K562 (cell line): Measurements from ENCODE around the gene ZNF284. TPM values are rescaled to one million over a fixed set of nuclear protein-coding genes. Genes with fewer than 3 reads are reported as not detected.

Experiments
- FOXM1 ChIP-seq, 2 experiments: fragments of 450-650 bp in 1 of 2; sonication (generic) in 1 of 2; formaldehyde crosslinking in 1 of 2; IDR thresholded peaks; 2 replicates each; pipeline versions ENCODE4 v1.6.1 to v1.9.0; 2017 to 2022; ENCODE audit warnings: low read depth in 2 of 2, mild to moderate bottlenecking in 2 of 2, missing genetic modification reagents in 1 of 2, moderate library complexity in 1 of 2
- ILF3 ChIP-seq: fragments of 450-650 bp; IDR thresholded peaks from 2 replicates; pipeline ENCODE4 v1.6.1; 2018; ENCODE audit warnings: antibody characterized with exemption, mild to moderate bottlenecking, moderate library complexity, borderline replicate concordance
- MIER1 ChIP-seq: fragments of 450-650 bp; IDR thresholded peaks from 2 replicates; pipeline ENCODE4 v1.6.1; 2016; ENCODE audit warnings: antibody characterized with exemption, mild to moderate bottlenecking, low read depth
- NCOA4 ChIP-seq: fragments of 450-650 bp; IDR thresholded peaks from 2 replicates; pipeline ENCODE4 v1.6.1; 2018; ENCODE audit warnings: mild to moderate bottlenecking; ENCODE audit not compliant: partially characterized antibody
- NFE2L1 ChIP-seq: fragments of 450-650 bp; IDR thresholded peaks from 2 replicates; pipeline ENCODE4 v1.6.1; 2016; ENCODE audit warnings: missing genetic modification characterization, low read depth, mild to moderate bottlenecking, missing compliant biosample characterization, moderate library complexity, borderline replicate concordance
- PHB2 ChIP-seq: fragments of 450-650 bp; IDR thresholded peaks from 2 replicates; pipeline ENCODE4 v1.6.1; 2017; ENCODE audit warnings: low read depth
- RBM14 ChIP-seq: fragments of 200-400 bp; formaldehyde crosslinking; IDR thresholded peaks from 2 replicates; pipeline ENCODE4 v1.6.1; 2018; ENCODE audit warnings: low read depth, mild to moderate bottlenecking, low read length, moderate library complexity, borderline replicate concordance; ENCODE audit not compliant: insufficient read depth
- RCOR1 ChIP-seq, 2 experiments: IDR thresholded peaks; 2 replicates each; pipeline ENCODE4 v1.6.1; 2012; ENCODE audit warnings: low read depth in 2 of 2, low read length in 2 of 2, borderline replicate concordance in 1 of 2, improper control_type of control experiment in 1 of 2
- SREBF2 ChIP-seq: sonication (generic); formaldehyde crosslinking; IDR thresholded peaks from 2 replicates; pipeline ENCODE4 v1.4.0; 2020; ENCODE audit warnings: mild to moderate bottlenecking, missing genetic modification reagents
- TCF3 ChIP-seq: sonication (generic); formaldehyde crosslinking; IDR thresholded peaks from 2 replicates; pipeline ENCODE4 v1.4.0; 2020; ENCODE audit warnings: mild to moderate bottlenecking, missing genetic modification reagents
- ZNF551 ChIP-seq: fragments of 250-450 bp; sonication (Bioruptor Pico); IDR thresholded peaks from 2 replicates; pipeline ENCODE4 v1.5.0; 2021; ENCODE audit warnings: mild to moderate bottlenecking, moderate library complexity
- ZNF589 ChIP-seq: fragments of 200-800 bp; sonication (Bioruptor generic); IDR thresholded peaks from 2 replicates; pipeline ENCODE4 v1.6.1; 2016; ENCODE audit warnings: low read depth, missing genetic modification characterization, missing compliant biosample characterization
- polyA plus RNA-seq, 8 experiments: library from polyadenylated mRNA; depleted of rRNA in 4 of 8; stranded (reverse) in 5 of 8; unstranded in 3 of 8; fragments of >200 nt; fragmentation: Nextera tagmentation in 2 of 8; fragmentation: Illumina TruSeq in 1 of 8; extraction: Ambion mirVana in 2 of 8; extraction: Trizol in 1 of 8; gene quantifications; 2 replicates each; pipeline versions ENCODE4 v1.2.1 to v1.2.3, GENCODE V29; 2011 to 2014; ENCODE audit warnings: inconsistent platforms in 1 of 8, missing spikeins in 1 of 8
- total RNA-seq, 7 experiments: library from RNA; depleted of rRNA in 6 of 7; stranded (reverse); fragments of >200 nt in 6 of 7; fragmentation: Illumina TruSeq in 2 of 7; extraction: Trizol in 2 of 7; gene quantifications; 2 replicates each; pipeline versions ENCODE4 v1.2.1 to v1.2.3, GENCODE V29; 2011 to 2021; ENCODE audit warnings: low replicate concordance in 1 of 7
- TF ChIP-seq, protein P1 (sequence below): sonication (generic); formaldehyde crosslinking; IDR thresholded peaks from 2 replicates; pipeline ENCODE4 v1.8.0; 2022; ENCODE audit warnings: missing genetic modification reagents, mild to moderate bottlenecking, moderate library complexity, borderline replicate concordance
- TF ChIP-seq, protein P2 (sequence below): fragments of 250-450 bp; sonication (Bioruptor Pico); IDR thresholded peaks from 2 replicates; pipeline ENCODE4 v1.5.0; 2020; ENCODE audit warnings: mild to moderate bottlenecking
- TF ChIP-seq, protein P3 (sequence below): fragments of 250-450 bp; sonication (Bioruptor Pico); IDR thresholded peaks from 2 replicates; pipeline ENCODE4 v1.8.0; 2021; ENCODE audit warnings: moderate library complexity, mild to moderate bottlenecking, inconsistent platforms
- TF ChIP-seq, protein P4 (sequence below), 3 experiments: fragments of 200-800 bp in 1 of 3; fragments of 250-450 bp in 1 of 3; fragments of 450-650 bp in 1 of 3; sonication (Bioruptor Pico) in 1 of 3; sonication (Bioruptor generic) in 1 of 3; formaldehyde crosslinking in 1 of 3; IDR thresholded peaks; 2 replicates each; pipeline versions ENCODE4 v1.6.1 to v1.8.0; 2016 to 2022; ENCODE audit warnings: mild to moderate bottlenecking in 2 of 3, missing genetic modification characterization in 2 of 3, missing compliant biosample characterization in 1 of 3, moderate library complexity in 1 of 3
- TF ChIP-seq, protein P5 (sequence below): sonication (generic); formaldehyde crosslinking; IDR thresholded peaks from 2 replicates; pipeline ENCODE4 v1.8.0; 2023; ENCODE audit warnings: mild to moderate bottlenecking, missing genetic modification reagents

ZNF284 gene
- total and polyA plus RNA-seq, 9 of the 15 experiments (the other 6 are each of a cell fraction or from before 2014, with no cell fraction given), result 0.07 to 0.24 (median 0.20) TPM

DNA sequence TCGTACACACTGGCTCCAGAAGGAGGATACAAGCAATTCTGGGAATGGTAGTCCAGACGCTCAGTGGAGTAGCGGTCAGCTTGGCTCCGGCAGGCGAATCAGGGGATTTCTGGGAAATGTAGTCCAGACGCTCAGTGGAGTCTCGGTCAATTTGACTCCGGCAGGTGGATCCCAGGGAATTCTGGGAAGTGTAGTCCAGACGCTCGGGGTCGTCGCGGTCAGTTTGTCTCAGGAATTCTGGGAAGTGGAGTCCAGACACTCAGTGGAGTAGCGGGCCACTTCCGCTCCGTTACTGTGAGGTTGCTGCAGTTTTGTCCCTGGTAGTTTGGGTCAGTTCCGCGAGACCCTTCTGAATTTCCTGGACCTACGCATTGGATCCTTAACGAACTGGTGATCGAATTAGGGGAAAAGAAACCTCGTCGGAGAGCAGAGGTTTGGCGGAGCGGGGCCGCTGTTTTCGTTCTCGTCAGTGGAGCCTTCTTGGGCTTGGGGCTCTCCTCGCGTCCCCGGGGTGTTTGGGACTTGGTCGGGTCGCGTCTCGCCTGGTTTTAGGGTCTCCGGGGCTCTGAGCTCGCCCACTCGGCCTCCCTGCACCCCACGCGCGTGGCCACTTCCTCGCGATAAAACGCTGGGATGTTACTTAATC, 41.3 kb downstream of the ZNF284 start, which contains the start of gene ZNF225 (continued):
- TF ChIP-seq, protein P1, sequence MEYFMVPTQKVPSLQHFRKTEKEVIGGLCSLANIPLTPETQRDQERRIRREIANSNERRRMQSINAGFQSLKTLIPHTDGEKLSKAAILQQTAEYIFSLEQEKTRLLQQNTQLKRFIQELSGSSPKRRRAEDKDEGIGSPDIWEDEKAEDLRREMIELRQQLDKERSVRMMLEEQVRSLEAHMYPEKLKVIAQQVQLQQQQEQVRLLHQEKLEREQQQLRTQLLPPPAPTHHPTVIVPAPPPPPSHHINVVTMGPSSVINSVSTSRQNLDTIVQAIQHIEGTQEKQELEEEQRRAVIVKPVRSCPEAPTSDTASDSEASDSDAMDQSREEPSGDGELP (CRISPR knock-in tag), result peak; percentile 77
- TF ChIP-seq ZNF551 (CRISPR knock-in tag), result no peak
- TF ChIP-seq, protein P2, sequence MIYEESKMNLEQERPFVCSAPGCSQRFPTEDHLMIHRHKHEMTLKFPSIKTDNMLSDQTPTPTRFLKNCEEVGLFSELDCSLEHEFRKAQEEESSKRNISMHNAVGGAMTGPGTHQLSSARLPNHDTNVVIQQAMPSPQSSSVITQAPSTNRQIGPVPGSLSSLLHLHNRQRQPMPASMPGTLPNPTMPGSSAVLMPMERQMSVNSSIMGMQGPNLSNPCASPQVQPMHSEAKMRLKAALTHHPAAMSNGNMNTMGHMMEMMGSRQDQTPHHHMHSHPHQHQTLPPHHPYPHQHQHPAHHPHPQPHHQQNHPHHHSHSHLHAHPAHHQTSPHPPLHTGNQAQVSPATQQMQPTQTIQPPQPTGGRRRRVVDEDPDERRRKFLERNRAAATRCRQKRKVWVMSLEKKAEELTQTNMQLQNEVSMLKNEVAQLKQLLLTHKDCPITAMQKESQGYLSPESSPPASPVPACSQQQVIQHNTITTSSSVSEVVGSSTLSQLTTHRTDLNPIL, result no peak
- no peak for TF ChIP-seq NCOA4
- TF ChIP-seq MIER1, result no peak
- no peak for TF ChIP-seq TCF3
- TF ChIP-seq SREBF2 (CRISPR knock-in tag), result no peak
- TF ChIP-seq ZNF589, result peak; percentile 44; the same call in 1 of the 2 replicates
- TF ChIP-seq, protein P3, sequence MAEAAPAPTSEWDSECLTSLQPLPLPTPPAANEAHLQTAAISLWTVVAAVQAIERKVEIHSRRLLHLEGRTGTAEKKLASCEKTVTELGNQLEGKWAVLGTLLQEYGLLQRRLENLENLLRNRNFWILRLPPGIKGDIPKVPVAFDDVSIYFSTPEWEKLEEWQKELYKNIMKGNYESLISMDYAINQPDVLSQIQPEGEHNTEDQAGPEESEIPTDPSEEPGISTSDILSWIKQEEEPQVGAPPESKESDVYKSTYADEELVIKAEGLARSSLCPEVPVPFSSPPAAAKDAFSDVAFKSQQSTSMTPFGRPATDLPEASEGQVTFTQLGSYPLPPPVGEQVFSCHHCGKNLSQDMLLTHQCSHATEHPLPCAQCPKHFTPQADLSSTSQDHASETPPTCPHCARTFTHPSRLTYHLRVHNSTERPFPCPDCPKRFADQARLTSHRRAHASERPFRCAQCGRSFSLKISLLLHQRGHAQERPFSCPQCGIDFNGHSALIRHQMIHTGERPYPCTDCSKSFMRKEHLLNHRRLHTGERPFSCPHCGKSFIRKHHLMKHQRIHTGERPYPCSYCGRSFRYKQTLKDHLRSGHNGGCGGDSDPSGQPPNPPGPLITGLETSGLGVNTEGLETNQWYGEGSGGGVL, result no peak
- TF ChIP-seq, protein P4, sequence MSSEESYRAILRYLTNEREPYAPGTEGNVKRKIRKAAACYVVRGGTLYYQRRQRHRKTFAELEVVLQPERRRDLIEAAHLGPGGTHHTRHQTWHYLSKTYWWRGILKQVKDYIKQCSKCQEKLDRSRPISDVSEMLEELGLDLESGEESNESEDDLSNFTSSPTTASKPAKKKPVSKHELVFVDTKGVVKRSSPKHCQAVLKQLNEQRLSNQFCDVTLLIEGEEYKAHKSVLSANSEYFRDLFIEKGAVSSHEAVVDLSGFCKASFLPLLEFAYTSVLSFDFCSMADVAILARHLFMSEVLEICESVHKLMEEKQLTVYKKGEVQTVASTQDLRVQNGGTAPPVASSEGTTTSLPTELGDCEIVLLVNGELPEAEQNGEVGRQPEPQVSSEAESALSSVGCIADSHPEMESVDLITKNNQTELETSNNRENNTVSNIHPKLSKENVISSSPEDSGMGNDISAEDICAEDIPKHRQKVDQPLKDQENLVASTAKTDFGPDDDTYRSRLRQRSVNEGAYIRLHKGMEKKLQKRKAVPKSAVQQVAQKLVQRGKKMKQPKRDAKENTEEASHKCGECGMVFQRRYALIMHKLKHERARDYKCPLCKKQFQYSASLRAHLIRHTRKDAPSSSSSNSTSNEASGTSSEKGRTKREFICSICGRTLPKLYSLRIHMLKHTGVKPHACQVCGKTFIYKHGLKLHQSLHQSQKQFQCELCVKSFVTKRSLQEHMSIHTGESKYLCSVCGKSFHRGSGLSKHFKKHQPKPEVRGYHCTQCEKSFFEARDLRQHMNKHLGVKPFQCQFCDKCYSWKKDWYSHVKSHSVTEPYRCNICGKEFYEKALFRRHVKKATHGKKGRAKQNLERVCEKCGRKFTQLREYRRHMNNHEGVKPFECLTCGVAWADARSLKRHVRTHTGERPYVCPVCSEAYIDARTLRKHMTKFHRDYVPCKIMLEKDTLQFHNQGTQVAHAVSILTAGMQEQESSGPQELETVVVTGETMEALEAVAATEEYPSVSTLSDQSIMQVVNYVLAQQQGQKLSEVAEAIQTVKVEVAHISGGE (CRISPR knock-in tag; IDR thresholded peaks at IDR 0.05), result peak in 2 of 3 experiments; percentile 38 to 96; a peak in 3 of 6 replicates
- TF ChIP-seq ILF3, result no peak
- TF ChIP-seq RCOR1 (IDR thresholded peaks at IDR 0.05; ENCODE audit: borderline replicate concordance in 1 of 2, low read depth in 2 of 2, low read length in 2 of 2), result no peak
- TF ChIP-seq NFE2L1 (tag), result no peak
- no peak for TF ChIP-seq RBM14
- TF ChIP-seq PHB2, result no peak
- TF ChIP-seq, protein P5, sequence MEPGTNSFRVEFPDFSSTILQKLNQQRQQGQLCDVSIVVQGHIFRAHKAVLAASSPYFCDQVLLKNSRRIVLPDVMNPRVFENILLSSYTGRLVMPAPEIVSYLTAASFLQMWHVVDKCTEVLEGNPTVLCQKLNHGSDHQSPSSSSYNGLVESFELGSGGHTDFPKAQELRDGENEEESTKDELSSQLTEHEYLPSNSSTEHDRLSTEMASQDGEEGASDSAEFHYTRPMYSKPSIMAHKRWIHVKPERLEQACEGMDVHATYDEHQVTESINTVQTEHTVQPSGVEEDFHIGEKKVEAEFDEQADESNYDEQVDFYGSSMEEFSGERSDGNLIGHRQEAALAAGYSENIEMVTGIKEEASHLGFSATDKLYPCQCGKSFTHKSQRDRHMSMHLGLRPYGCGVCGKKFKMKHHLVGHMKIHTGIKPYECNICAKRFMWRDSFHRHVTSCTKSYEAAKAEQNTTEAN (CRISPR knock-in tag), result no peak
- no peak for TF ChIP-seq FOXM1 (IDR thresholded peaks at IDR 0.05; ENCODE audit: low read depth)
- TF ChIP-seq FOXM1 (CRISPR knock-in tag; IDR thresholded peaks at IDR 0.05; ENCODE audit: low read depth), result no peak
